Measurements from ENCODE around the gene HCFC1.

The HCFC1 gene

GRCh38 chrX:153970357-153971123, 1.1 kb downstream of the HCFC1 start:
- DNase-seq (ENCODE audit: low spot score) = no peak
- Histone ChIP-seq H3K27me3 (ENCODE audit: insufficient read depth, poor library complexity, severe bottlenecking) (no peaks in the 10 kb centered on the region), H3K4me1 (ENCODE audit: insufficient read depth, poor library complexity, severe bottlenecking) (no peaks in the 10 kb centered on the region), H3K27ac (ENCODE audit: poor library complexity, severe bottlenecking) (peak overlapping the region; percentile 92), H3K36me3 (ENCODE audit: low read depth) (peaks cover 25% of the 10 kb centered on the region), H3K9me3 (ENCODE audit: severe bottlenecking) (no peaks in the 10 kb centered on the region), H3K4me3 (ENCODE audit: severe bottlenecking) (peak overlapping the region; percentile 88)
- no peak for TF ChIP-seq CTCF (IDR thresholded peaks at IDR 0.05; ENCODE audit: poor library complexity, severe bottlenecking)
- ATAC-seq (ENCODE audit: low read depth) = peak; percentile 7; the same call in 1 of the 3 replicates

- no peak for TF ChIP-seq CTCF (IDR thresholded peaks at IDR 0.05; ENCODE audit: poor library complexity, severe bottlenecking)
- DNase-seq (ENCODE audit: low spot score) (no peak), ATAC-seq (ENCODE audit: low read depth) (no peak)
- H3K36me3 ChIP-seq (ENCODE audit: low read depth) = peaks cover 25% of the 10 kb centered on the region
- peak overlapping the region; percentile 88 for H3K4me3 ChIP-seq (ENCODE audit: severe bottlenecking)
- H3K4me1 ChIP-seq (ENCODE audit: insufficient read depth, poor library complexity, severe bottlenecking) = no peaks in the 10 kb centered on the region
- peak overlapping the region; percentile 92 for H3K27ac ChIP-seq (ENCODE audit: poor library complexity, severe bottlenecking)
- no peaks in the 10 kb centered on the region for H3K27me3 ChIP-seq (ENCODE audit: insufficient read depth, poor library complexity, severe bottlenecking)
- H3K9me3 ChIP-seq (ENCODE audit: severe bottlenecking) = no peaks in the 10 kb centered on the region
Observed at GRCh38 chrX:153969904-153970356, 1.7 kb downstream of the HCFC1 start.

- DNase-seq (ENCODE audit: low spot score) (no peak), ATAC-seq (ENCODE audit: low read depth) (no peak)
- Histone ChIP-seq H3K36me3 (ENCODE audit: low read depth) (peaks cover 25% of the 10 kb centered on the region), H3K4me3 (ENCODE audit: severe bottlenecking) (peak overlapping the region; percentile 88), H3K4me1 (ENCODE audit: insufficient read depth, poor library complexity, severe bottlenecking) (no peaks in the 10 kb centered on the region), H3K27me3 (ENCODE audit: insufficient read depth, poor library complexity, severe bottlenecking) (no peaks in the 10 kb centered on the region), H3K9me3 (ENCODE audit: severe bottlenecking) (no peaks in the 10 kb centered on the region), H3K27ac (ENCODE audit: poor library complexity, severe bottlenecking) (peak overlapping the region; percentile 92)
- no peak for TF ChIP-seq CTCF (IDR thresholded peaks at IDR 0.05; ENCODE audit: poor library complexity, severe bottlenecking)
Observed at GRCh38 chrX:153969125-153969903, 2.3 kb downstream of the HCFC1 start.

GRCh38 chrX:153968754-153969124, 2.9 kb downstream of the HCFC1 start:
- no peak for ATAC-seq (ENCODE audit: low read depth)
- Histone ChIP-seq H3K36me3 (ENCODE audit: low read depth) (peaks cover 25% of the 10 kb centered on the region), H3K9me3 (ENCODE audit: severe bottlenecking) (no peaks in the 10 kb centered on the region), H3K27ac (ENCODE audit: poor library complexity, severe bottlenecking) (no peak overlapping the region), H3K4me3 (ENCODE audit: severe bottlenecking) (peak overlapping the region; percentile 88), H3K27me3 (ENCODE audit: insufficient read depth, poor library complexity, severe bottlenecking) (no peaks in the 10 kb centered on the region), H3K4me1 (ENCODE audit: insufficient read depth, poor library complexity, severe bottlenecking) (no peaks in the 10 kb centered on the region)
- DNase-seq (ENCODE audit: low spot score) = no peak
- no peak for TF ChIP-seq CTCF (IDR thresholded peaks at IDR 0.05; ENCODE audit: poor library complexity, severe bottlenecking)
